NCI-H146 treated with DMSO at 0.1 percent for 48 hours (cell line): ENCODE measurements around the gene DBX2.
"Not testable (repeated sequence)": the region's sequence is repeated elsewhere in the genome, so short reads cannot be mapped to it uniquely, and the experiment has no call there.

ENCODE experiments used
- DNase-seq: peaks from one replicate; lab custom pipeline; 2025; ENCODE audit not compliant: unreplicated experiment; lab: John Stamatoyannopoulos, UW

Gene DBX2

DNA sequence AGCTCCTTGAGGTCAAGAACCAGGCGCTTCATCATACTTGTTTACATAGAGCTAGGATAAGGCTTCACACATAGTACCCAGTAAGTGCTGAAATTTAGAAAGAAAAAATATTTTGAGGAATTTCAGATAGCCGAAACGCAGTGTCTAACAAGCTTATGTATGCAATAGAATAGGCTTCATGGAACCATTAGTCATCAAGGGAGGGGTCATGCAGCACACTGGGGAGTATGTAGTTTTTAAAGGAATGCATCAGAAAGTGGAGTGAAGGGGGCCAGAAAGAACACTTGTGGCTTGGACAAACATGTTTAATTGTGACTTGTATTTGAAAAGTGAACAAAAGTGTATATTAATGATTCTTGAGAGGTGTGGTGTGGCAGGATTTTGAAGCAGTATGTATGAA lies 38.1 kb downstream of the DBX2 start:
- DNase-seq, result no peak

DNA sequence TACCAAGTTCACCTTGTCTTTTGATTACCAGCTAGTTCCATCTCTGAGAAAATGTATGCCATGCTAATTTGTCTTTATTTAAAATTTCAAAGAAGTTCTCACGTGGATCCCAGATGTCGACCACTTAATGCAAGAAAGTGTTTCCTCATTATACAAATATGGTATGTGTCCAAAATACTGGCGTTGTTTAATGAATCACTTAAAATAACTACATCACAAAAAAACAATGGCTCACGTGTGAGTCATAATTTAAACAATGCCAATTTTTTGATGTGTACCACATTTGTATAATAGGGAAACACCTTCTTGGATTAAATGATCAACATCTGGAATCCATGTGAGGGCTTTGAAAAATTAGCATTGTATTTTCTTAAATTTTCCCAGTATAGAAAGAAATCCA lies 40.8 kb downstream of the DBX2 start:
- DNase-seq, result no peak

DNA sequence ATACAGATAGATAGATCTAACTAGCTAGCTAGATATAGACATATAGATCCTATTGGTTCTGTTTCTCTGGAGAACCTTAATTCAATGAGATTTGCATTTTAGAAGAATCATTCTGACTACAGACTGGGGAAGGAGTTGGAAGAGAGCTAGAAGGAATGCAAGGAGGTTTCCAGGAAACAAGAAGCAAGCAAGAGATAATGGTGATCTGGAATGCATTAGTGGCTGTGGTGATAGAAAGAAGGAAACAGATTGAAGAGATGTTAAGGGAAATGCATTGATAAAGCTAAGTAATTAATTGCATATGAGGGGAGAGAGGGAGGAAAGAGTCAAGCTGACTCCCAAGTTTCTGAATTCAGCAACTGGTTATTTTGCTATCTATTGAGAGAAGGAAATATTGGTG lies 42.7 kb downstream of the DBX2 start:
- DNase-seq, result no peak

GRCh38 chr12:44999355-44999754 lies 51.5 kb downstream of the DBX2 start:
- no peak for DNase-seq

DNA sequence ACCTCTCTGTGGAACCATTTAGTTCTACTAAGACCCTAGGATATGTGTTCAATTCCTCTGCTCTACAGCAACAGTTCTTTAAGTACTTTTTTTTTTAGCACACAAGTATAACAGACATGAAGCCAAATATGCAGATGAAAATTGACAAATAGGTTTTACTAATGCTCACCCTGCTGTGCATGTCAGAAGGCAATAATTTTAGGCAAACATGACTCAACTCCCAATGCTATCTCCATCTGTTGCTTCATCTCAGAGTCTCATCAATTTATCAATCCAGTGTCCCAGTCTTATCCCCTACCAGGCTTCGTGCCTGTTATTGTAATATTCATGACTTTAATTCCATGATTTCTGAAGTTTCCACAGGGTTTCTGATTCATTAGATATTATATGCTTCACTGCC lies 57.7 kb downstream of the DBX2 start:
- DNase-seq, result no peak

DNA sequence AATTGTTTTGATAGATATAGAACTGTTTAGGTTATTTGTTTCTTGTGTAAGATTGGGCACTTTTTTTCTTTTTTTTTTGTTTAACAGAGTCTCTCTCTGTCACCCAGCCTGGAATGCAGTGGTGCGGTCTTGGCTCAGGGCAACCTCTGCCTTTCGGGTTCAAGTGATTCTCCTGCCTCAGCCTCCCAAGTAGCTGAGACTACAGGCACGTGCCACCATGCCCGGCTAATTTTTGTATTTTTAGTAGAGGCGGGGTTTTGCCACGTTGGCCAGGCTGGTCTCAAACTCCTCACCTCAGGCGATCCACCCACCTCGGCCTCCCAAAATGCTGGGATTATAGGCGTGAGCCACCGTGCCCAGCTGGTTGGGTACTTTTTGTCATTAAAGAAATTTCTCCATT lies 66.0 kb downstream of the DBX2 start:
- DNase-seq, result not testable (repeated sequence)

- no peak for DNase-seq
Observed at GRCh38 chr12:44979918-44980317, 71.0 kb downstream of the DBX2 start.

GRCh38 chr12:44976246-44976645 lies 74.7 kb downstream of the DBX2 start:
- DNase-seq, result no peak

DNA sequence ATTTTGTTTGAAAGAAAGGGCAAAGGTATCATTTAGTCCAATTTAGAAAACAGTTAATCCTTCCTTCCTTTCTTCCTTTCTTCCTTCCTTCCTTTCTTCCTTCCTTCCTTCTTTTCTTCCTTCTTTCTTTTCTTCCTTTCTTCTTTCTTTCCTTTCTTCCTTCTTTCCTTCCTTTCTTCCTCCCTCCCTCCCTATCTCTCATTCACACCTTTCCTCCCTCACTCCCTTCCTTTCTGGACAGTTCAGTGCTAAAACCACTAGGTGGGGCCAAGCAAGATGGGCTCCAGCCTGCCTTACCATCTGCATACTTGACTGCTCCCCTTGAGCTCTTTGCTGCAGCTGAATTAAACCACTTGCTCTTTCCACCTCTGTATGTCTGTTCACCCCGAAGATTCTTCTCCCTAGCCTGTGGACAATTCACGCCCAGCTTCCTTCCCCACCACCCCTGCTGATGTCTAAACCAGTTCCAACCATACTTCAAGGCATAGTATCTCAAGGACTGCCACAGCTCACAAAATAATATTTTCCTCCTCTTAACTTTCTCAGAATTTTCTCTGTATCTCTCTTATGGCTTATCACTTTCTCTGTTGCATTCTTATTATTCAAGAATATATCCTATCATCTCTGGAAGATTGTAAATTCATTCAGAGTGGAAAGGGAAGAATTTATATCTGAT lies 78.0 kb downstream of the DBX2 start:
- no peak for DNase-seq

DNA sequence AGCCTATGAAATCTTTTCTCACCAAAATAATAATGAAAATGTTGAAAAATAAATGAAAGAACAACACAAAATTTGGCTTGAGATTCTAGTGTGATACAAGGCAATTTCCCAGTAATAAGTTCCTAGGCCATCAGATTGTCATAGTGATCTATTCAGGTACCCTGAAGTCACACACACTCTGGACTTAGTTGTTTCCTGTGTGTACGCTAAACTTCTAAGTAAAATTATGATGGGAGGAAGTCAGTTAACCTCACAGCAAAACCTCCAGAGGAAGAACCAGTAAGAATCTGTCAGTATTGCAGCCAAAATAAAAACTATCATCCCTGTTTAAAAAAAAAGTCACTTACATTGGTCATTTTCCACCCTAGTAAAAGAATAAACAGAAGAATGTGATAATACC lies 81.9 kb downstream of the DBX2 start:
- DNase-seq, result no peak
